Right atrium auricular region (tissue), 2 donors: ENCODE measurements around the gene EFL1. TPM values are rescaled to one million over a fixed set of nuclear protein-coding genes. Genes with fewer than 3 reads are reported as not detected.

Experiments
- DNase-seq: peaks from one replicate; pipeline ENCODE4 v3.0.0-alpha.2; 2019; ENCODE audit warnings: low spot score
- H3K27ac ChIP-seq, 2 donors: fragments of 200-600 bp; sonication (generic); 1 replicate in 1 of 2; 2 replicates in 1 of 2; pipeline ENCODE4 v1.5.1; 2016 to 2019
- H3K27me3 ChIP-seq, 2 donors: fragments of 200-600 bp; sonication (generic); one replicate each; pipeline versions ENCODE4 v1.5.1 to v1.6.0; 2017 to 2019
- H3K36me3 ChIP-seq: fragments of 200-600 bp; sonication (generic); one replicate; pipeline ENCODE4 v1.5.1; 2016
- H3K4me1 ChIP-seq, 2 donors: fragments of 200-600 bp; sonication (generic); one replicate each; pipeline versions ENCODE4 v1.5.1 to v1.6.0; 2017 to 2019
- H3K4me3 ChIP-seq, 2 donors: fragments of 200-600 bp; sonication (generic); 1 replicate in 1 of 2; 2 replicates in 1 of 2; pipeline ENCODE4 v1.5.1; 2017 to 2019; ENCODE audit warnings: mild to moderate bottlenecking in 1 of 2, moderate library complexity in 1 of 2
- H3K9me3 ChIP-seq, 2 donors: fragments of 200-600 bp; sonication (generic); one replicate each; pipeline ENCODE4 v1.5.1; 2019
- total RNA-seq, 2 donors: library from RNA; depleted of rRNA; stranded (reverse); fragments of >200 nt; gene quantifications; one replicate each; pipeline ENCODE4 v1.1.0, GENCODE V29; 2016
- TF ChIP-seq, protein P1 (sequence below), 2 donors: fragments of 200-600 bp; sonication (generic); IDR thresholded peaks; one replicate each; pipeline ENCODE4 v1.5.1; 2019; ENCODE audit warnings: antibody characterized with exemption in 2 of 2

The EFL1 gene
- total RNA-seq, 2 donors from 2014 or later = 11.0 to 14.2 TPM

DNA sequence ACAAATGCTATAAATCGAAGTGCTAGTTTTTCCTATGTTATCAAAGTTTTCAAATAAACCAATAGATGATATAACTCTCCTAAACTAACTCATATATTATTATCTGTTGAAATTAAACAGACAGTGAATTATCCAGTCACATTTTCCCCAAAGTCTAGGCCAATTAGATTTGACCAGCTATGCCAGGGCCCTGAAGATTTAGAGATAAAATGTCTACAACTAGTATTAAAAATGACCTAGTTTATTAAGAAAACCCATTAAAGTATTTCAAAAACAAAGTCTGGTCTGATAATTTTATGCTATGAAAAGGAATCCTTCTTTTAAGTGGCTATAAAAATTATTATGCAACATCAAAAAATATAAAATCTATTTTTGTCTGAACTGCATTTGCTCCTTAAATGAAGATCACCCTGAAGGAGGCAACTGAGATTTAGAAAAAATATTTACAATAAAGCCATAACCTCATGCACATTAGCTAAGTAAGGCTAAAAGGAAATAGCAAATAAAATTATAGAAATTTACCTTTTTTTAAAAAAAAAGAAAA is 133.3 kb downstream of the EFL1 start:
- TF ChIP-seq, protein P1, sequence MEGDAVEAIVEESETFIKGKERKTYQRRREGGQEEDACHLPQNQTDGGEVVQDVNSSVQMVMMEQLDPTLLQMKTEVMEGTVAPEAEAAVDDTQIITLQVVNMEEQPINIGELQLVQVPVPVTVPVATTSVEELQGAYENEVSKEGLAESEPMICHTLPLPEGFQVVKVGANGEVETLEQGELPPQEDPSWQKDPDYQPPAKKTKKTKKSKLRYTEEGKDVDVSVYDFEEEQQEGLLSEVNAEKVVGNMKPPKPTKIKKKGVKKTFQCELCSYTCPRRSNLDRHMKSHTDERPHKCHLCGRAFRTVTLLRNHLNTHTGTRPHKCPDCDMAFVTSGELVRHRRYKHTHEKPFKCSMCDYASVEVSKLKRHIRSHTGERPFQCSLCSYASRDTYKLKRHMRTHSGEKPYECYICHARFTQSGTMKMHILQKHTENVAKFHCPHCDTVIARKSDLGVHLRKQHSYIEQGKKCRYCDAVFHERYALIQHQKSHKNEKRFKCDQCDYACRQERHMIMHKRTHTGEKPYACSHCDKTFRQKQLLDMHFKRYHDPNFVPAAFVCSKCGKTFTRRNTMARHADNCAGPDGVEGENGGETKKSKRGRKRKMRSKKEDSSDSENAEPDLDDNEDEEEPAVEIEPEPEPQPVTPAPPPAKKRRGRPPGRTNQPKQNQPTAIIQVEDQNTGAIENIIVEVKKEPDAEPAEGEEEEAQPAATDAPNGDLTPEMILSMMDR (IDR thresholded peaks at IDR 0.05) = no peak
- H3K36me3 ChIP-seq = peaks cover 8% of the 10 kb centered on the region
- DNase-seq = no peak
- H3K4me1 ChIP-seq = no peaks in the 10 kb centered on the region
- H3K9me3 ChIP-seq = no peaks in the 10 kb centered on the region
- H3K27ac ChIP-seq = no peak overlapping the region
- H3K4me3 ChIP-seq = no peak overlapping the region
- no peaks in the 10 kb centered on the region for H3K27me3 ChIP-seq

DNA sequence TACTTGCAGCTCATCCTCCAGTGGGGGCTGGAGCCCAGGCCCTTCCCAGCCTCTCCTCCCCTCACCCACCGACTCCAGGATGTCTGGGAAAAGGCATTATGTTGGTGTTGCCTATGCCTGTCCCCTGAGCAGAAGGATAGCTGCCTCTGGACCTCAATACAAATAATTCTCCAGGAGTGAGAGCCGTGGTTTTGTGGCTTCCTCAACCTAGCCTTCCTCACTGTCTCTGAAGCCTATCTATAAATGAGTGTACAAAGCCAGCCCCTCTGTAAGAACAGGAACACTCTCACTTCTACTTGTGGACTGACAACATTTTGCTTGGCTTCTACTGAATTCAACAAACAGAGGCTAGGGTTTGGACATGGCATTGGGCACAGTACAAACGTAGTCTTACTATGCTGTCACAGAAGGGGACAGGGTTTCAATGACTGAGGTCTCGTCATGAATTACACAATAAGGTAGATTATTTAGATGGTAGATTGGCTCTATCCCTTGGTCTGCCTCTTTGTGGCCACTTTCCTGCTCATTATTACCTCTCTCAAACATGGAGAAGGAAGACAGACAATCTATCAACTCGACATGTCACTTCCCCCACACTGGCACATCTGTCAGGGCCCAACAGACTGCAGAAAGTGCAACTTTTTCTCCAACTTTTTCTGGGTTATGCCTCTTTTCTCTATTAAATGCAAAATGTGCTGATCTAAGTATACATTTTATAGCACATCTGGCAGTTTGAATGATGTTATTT is 134.0 kb downstream of the EFL1 start:
- Histone ChIP-seq H3K4me3 (no peak overlapping the region), H3K27me3 (no peaks in the 10 kb centered on the region), H3K36me3 (peaks cover 8% of the 10 kb centered on the region), H3K4me1 (no peaks in the 10 kb centered on the region), H3K27ac (no peak overlapping the region), H3K9me3 (no peaks in the 10 kb centered on the region)
- no peak for DNase-seq
- TF ChIP-seq, protein P1 (IDR thresholded peaks at IDR 0.05) = no peak

GRCh38 chr15:82127581-82127980 is 135.0 kb downstream of the EFL1 start:
- Histone ChIP-seq H3K4me1 (no peaks in the 10 kb centered on the region), H3K27me3 (no peaks in the 10 kb centered on the region), H3K27ac (no peak overlapping the region), H3K36me3 (peaks cover 8% of the 10 kb centered on the region), H3K9me3 (no peaks in the 10 kb centered on the region), H3K4me3 (no peak overlapping the region)
- DNase-seq = no peak
- TF ChIP-seq, protein P1 (IDR thresholded peaks at IDR 0.05) = no peak

DNA sequence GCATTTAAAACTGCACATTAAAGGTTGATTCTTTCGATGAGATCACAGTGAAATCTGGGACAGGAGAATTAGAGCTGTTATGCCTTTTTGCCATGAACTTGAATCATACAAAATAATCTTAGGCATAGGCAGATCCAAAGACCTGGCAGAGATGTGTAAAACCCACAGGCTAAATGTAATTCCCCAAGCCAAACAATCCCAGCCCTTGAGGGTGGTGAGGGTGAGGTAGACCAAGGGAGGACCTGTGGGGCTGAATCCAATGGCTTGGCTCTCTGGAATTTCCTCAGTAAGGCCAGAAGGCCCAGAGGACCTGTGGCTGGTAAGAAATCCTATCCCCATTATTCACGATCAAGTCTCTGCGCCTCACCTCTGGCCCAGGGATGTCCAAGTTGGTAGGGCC is 136.2 kb downstream of the EFL1 start:
- TF ChIP-seq, protein P1 (IDR thresholded peaks at IDR 0.05) = no peak
- Histone ChIP-seq H3K4me3 (no peak overlapping the region), H3K36me3 (peaks cover 8% of the 10 kb centered on the region), H3K27ac (no peak overlapping the region), H3K27me3 (no peaks in the 10 kb centered on the region), H3K9me3 (no peaks in the 10 kb centered on the region), H3K4me1 (no peaks in the 10 kb centered on the region)
- no peak for DNase-seq

DNA sequence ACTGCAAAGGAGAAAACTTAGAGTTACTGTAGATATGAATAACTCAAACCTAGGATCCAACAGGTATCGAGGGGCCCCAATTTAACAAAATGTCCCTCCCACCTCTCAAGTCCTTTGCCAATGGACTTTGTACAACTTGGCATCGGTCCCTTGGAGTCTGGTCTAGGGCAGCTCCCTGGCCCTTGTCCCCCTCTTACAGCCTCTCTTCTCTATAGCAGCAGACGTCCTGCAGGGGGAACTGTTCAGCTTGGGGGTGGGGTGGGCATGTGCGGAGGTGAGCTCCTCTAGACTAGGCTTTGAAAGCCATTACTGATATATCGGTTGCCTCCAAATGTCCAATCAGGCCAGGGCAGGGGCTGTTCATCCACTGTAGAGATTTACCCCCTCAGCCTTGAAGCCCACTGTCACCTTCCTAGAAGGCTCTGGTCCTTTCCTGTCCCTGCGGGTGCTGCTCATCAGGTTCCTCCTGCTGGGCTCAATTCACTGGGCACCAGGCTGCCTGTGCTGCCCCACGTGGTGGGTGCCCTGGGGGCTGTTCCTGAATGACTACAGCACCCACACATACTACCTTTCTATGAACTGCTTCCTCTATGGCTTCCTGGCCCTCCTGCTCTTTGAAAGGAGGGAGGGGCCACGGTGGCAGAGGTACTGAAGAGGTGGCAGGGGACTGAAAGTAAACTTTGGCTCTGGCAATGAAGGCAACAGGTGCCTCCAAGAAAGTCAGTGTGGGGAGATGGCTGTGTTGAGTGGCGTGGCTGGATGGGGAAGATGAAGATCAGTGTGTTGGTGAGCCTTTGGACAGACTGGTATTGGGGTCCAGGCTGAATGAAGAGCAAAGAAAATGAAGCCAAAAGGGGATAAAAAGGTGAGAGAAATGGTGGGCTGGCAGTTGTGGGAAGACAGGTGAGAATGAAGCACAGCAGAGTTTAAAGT is 137.9 kb downstream of the EFL1 start:
- H3K9me3 ChIP-seq = no peaks in the 10 kb centered on the region
- H3K27me3 ChIP-seq = no peaks in the 10 kb centered on the region
- no peak for DNase-seq
- H3K4me3 ChIP-seq = no peak overlapping the region
- TF ChIP-seq, protein P1 (IDR thresholded peaks at IDR 0.05) = no peak
- no peak overlapping the region for H3K27ac ChIP-seq
- no peaks in the 10 kb centered on the region for H3K4me1 ChIP-seq
- peaks cover under 1% of the 10 kb centered on the region for H3K36me3 ChIP-seq
